RWPE2 (cell line): Measurements from ENCODE around the gene ACAN.
A peak's percentile ranks its signal among the peaks of the same experiment; 100 is the strongest.

ENCODE experiments used
- ATAC-seq: fragments of 200-7000 bp; cut with Tn5 transposase; 3 replicates; pipeline ENCODE4 v1.9.1; 2021; ENCODE audit warnings: low read depth
- DNase-seq: peaks from one replicate; pipeline ENCODE4 v3.0.0-alpha.2; 2020; ENCODE audit warnings: low spot score
- H3K27ac ChIP-seq: fragments of 450-650 bp; 2 replicates; pipeline ENCODE4 v1.5.1; 2017; ENCODE audit warnings: mild to moderate bottlenecking; ENCODE audit not compliant: poor library complexity, severe bottlenecking
- H3K27me3 ChIP-seq: fragments of 250-450 bp; sonication (Bioruptor Pico); 2 replicates; pipeline ENCODE4 v1.5.1; 2021; ENCODE audit warnings: mild to moderate bottlenecking, moderate library complexity; ENCODE audit not compliant: insufficient read depth, poor library complexity, severe bottlenecking
- H3K36me3 ChIP-seq: fragments of 250-450 bp; sonication (Bioruptor Pico); 2 replicates; pipeline ENCODE4 v1.5.1; 2020; ENCODE audit warnings: low read depth, mild to moderate bottlenecking, moderate library complexity
- H3K4me1 ChIP-seq: fragments of 250-450 bp; sonication (Bioruptor Pico); 2 replicates; pipeline ENCODE4 v1.5.1; 2021; ENCODE audit warnings: mild to moderate bottlenecking, moderate library complexity; ENCODE audit not compliant: insufficient read depth, poor library complexity, severe bottlenecking
- H3K4me3 ChIP-seq: fragments of 250-450 bp; sonication (Bioruptor Pico); 2 replicates; pipeline ENCODE4 v1.5.1; 2021; ENCODE audit warnings: mild to moderate bottlenecking, moderate library complexity; ENCODE audit not compliant: severe bottlenecking
- H3K9me3 ChIP-seq: fragments of 250-450 bp; sonication (Bioruptor Pico); 2 replicates; pipeline ENCODE4 v1.5.1; 2021; ENCODE audit warnings: mild to moderate bottlenecking, moderate library complexity; ENCODE audit not compliant: severe bottlenecking
- TF ChIP-seq, protein P1 (sequence below): fragments of 450-650 bp; IDR thresholded peaks from one replicate; pipeline ENCODE4 v1.5.1; 2017; ENCODE audit warnings: mild to moderate bottlenecking, moderate library complexity; ENCODE audit not compliant: poor library complexity, severe bottlenecking

ACAN gene

DNA sequence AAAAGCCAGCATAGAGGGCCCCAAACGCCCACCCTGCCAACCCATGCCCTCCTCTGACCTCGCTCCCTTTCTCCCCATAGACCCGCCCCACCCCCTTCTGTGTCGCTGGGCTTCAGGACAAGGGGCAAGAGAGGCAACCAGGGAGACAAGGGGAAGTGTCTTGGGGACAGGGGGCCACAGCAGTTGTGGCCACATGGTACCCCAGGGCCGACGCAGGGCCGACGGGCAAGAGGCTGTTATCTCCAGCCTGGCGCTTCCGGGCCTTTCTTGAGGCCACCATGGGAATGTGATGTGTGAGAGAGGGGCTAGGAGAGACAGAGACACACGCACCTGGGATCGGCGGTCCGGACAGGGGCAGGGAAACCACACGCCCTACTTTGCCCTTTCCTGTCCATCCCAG, 95.5 kb downstream of the ACAN start:
- peaks cover 26% of the 10 kb centered on the region for H3K36me3 ChIP-seq
- DNase-seq = peak; percentile 61

DNA sequence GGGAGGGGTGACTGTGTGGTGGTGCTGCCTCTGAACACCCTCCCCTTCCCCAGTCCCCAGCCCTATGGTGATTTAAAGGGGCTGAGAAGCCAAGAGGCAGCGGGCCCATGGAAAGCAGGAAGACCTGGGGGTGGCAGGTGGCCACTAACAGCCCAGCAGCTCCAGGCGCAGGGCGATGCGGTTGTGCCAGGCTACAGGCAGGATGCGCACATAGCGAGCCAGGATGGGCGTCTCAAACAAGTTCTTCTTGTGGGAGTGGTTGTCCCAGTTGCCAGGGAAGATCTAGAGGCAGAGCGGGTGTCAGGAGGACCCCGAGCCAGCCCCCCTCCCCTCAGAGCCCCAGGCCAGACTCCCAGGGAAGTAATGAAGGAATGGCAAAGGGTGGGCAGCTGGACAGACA, 96.0 kb downstream of the ACAN start:
- no peaks in the 10 kb centered on the region for H3K4me1 ChIP-seq
- ATAC-seq (no peak), DNase-seq (peak; percentile 76)
- no peaks in the 10 kb centered on the region for H3K27me3 ChIP-seq
- H3K4me3 ChIP-seq = no peak overlapping the region
- H3K27ac ChIP-seq = no peak overlapping the region
- no peaks in the 10 kb centered on the region for H3K9me3 ChIP-seq
- TF ChIP-seq, protein P1, sequence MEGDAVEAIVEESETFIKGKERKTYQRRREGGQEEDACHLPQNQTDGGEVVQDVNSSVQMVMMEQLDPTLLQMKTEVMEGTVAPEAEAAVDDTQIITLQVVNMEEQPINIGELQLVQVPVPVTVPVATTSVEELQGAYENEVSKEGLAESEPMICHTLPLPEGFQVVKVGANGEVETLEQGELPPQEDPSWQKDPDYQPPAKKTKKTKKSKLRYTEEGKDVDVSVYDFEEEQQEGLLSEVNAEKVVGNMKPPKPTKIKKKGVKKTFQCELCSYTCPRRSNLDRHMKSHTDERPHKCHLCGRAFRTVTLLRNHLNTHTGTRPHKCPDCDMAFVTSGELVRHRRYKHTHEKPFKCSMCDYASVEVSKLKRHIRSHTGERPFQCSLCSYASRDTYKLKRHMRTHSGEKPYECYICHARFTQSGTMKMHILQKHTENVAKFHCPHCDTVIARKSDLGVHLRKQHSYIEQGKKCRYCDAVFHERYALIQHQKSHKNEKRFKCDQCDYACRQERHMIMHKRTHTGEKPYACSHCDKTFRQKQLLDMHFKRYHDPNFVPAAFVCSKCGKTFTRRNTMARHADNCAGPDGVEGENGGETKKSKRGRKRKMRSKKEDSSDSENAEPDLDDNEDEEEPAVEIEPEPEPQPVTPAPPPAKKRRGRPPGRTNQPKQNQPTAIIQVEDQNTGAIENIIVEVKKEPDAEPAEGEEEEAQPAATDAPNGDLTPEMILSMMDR = no peak
- peaks cover 31% of the 10 kb centered on the region for H3K36me3 ChIP-seq

More for the DNA sequence above, 95.5 kb downstream of the ACAN start:
- ATAC-seq = no peak
- Histone ChIP-seq H3K4me3 (no peak overlapping the region), H3K27me3 (no peaks in the 10 kb centered on the region), H3K9me3 (no peaks in the 10 kb centered on the region), H3K4me1 (no peaks in the 10 kb centered on the region), H3K27ac (no peak overlapping the region)
- TF ChIP-seq, protein P1 = no peak

DNA sequence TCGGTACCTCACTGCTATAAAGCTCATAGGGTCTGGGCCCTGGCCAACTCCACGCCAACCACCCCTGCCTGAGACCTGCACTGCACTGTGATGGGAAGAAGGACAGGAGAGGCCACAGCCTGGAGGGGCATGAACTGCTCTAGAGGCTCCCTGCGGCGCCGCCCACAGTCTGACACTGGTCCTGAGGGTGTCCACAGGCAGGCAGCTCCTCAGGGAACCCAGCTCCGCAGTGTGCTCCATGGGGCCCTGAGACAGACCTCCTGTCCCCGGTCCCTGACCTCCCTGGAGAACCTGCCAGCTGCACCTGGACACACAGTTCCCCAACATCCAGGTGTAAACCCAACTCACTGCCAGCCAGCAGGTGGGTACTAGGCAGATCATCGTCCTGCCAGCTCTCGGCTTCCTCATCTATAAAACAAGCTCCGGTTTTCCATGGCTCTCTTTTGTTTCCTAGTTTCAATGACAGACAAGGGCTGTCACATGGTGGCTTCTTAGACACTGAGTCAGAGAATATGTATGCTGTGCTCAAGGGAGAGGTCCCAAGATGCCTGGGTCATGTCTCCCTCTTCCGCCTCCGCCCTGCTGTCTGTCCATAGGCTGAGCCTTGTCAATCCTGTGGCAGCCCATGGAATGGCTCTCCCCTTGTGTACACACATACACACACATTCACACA, 97.2 kb downstream of the ACAN start:
- Histone ChIP-seq H3K27ac (no peak overlapping the region), H3K4me1 (no peaks in the 10 kb centered on the region), H3K9me3 (no peaks in the 10 kb centered on the region), H3K4me3 (no peak overlapping the region), H3K27me3 (no peaks in the 10 kb centered on the region), H3K36me3 (peaks cover 42% of the 10 kb centered on the region)
- DNase-seq = peak; percentile 66
- ATAC-seq = no peak
- TF ChIP-seq, protein P1 = no peak

DNA sequence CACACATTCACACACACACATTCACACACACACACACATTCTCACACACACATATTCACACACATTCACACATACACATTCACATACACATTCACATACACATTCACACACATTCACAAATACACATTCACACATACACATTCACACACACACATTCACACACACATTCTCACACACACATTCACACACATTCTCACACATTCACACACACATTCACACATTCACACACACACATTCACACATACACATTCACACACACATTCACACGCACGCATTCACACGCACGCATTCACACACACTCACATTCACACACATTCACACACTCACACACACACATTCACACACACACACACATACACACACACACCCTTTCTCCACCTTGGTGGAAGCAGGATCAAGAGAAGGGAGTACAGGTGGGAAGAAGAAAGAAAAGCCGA, 97.8 kb downstream of the ACAN start:
- H3K27me3 ChIP-seq = no peaks in the 10 kb centered on the region
- no peak for DNase-seq
- TF ChIP-seq, protein P1 = no peak
- H3K4me3 ChIP-seq = no peak overlapping the region
- H3K27ac ChIP-seq = no peak overlapping the region
- H3K9me3 ChIP-seq = no peaks in the 10 kb centered on the region
- H3K36me3 ChIP-seq = peaks cover 47% of the 10 kb centered on the region
- no peaks in the 10 kb centered on the region for H3K4me1 ChIP-seq
- no peak for ATAC-seq

DNA sequence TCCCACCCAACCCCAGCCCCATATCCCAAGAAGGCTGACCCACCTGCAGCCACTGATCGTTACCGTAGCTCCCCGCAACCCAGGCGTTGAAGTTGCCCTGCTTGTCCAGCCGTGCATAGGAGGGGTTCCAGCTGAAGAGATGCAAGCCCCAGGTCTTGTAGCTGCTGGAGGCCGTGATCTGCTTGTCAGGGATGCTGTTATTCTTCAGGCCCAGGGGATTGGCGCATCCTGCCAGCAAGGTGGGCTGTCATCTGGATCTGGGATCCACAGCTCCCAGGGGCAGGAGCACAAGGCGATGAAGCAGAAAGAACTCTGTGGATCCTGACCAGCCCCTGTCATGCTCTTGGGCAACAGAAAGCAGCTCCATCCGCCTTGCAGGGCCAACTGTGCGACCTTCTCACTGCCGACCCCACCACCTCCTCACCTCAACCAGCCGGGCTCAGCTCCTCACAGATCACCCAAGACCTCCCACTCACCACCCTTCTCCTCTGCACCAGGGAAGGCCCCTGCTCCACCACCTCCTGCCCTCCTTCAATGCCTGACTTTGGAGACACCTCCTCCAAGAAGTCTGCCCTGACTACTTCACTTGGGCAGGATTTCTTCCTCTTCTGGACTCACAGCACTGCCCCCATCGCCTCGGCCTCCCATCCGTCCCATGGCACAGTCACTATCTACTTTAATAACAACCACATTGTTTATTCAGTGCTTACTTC, 98.4 kb downstream of the ACAN start:
- TF ChIP-seq, protein P1 = no peak
- Histone ChIP-seq H3K4me1 (no peaks in the 10 kb centered on the region), H3K4me3 (no peak overlapping the region), H3K27ac (no peak overlapping the region), H3K36me3 (peaks cover 54% of the 10 kb centered on the region), H3K9me3 (no peaks in the 10 kb centered on the region), H3K27me3 (no peaks in the 10 kb centered on the region)
- no peak for ATAC-seq
- peak; percentile 67 for DNase-seq
